IMR-90 (cell line): Measurements from ENCODE around the gene GALK1. TPM values are rescaled to one million over a fixed set of nuclear protein-coding genes. Genes with fewer than 3 reads are reported as not detected.

Experiments used
- ATAC-seq: fragments of 200-7000 bp; cut with Tn5 transposase; 2 replicates; pipeline ENCODE4 v1.9.1; 2020; ENCODE audit warnings: low read depth, mild to moderate bottlenecking, moderate library complexity
- BruUV-seq: library from RNA; stranded (reverse); fragments of 400-500 nt; replicated peaks from 2 replicates; lab custom pipeline; 2021; lab: Mats Ljungman, UMichigan
- CTCF ChIA-PET: fragments of 300-600 bp; formaldehyde crosslinking; extraction: SDS; loops from one replicate; lab custom pipeline; 2021; ENCODE audit warnings: antibody characterized with exemption; lab: Yijun Ruan, JAX
- POLR2A ChIA-PET: fragments of 300-600 bp; sonication (Branson Sonifier 250); formaldehyde crosslinking; loops from one replicate; lab custom pipeline; 2022; ENCODE audit warnings: antibody characterized with exemption; ENCODE audit not compliant: unreplicated experiment; lab: Charles Lee
- DNase-seq: peaks from one replicate; pipeline ENCODE4 v3.0.0; 2013
- H2AFZ ChIP-seq: replicated peaks from 2 replicates; pipeline ENCODE3; 2013; ENCODE audit warnings: low read length, mild to moderate bottlenecking; ENCODE audit not compliant: poor library complexity
- H2AK5ac ChIP-seq: 2 replicates; pipeline ENCODE4 v1.6.1; 2013; ENCODE audit warnings: low read depth, low read length, inconsistent platforms
- H2AK9ac ChIP-seq: replicated peaks from 2 replicates; pipeline ENCODE3; 2013; ENCODE audit warnings: mild to moderate bottlenecking, low read depth, low read length, moderate library complexity; ENCODE audit not compliant: poor library complexity
- H2BK120ac ChIP-seq: 2 replicates; pipeline ENCODE4 v1.6.1; 2013; ENCODE audit warnings: low read depth, low read length, inconsistent platforms
- H2BK15ac ChIP-seq: 3 replicates; pipeline ENCODE4 v1.6.1; 2013; ENCODE audit warnings: low read depth, low read length, inconsistent platforms
- H2BK20ac ChIP-seq: 2 replicates; pipeline ENCODE4 v1.6.1; 2013; ENCODE audit warnings: low read depth, mild to moderate bottlenecking, inconsistent platforms, low read length, moderate library complexity
- H2BK5ac ChIP-seq: 2 replicates; pipeline ENCODE4 v1.6.1; 2013; ENCODE audit warnings: mild to moderate bottlenecking, low read depth, low read length, inconsistent platforms; ENCODE audit not compliant: poor library complexity, severe bottlenecking
- H3K14ac ChIP-seq: replicated peaks from 2 replicates; pipeline ENCODE4 v1.6.1; 2013; ENCODE audit warnings: low read depth, low read length, inconsistent platforms
- H3K18ac ChIP-seq: 2 replicates; pipeline ENCODE4 v1.6.1; 2013; ENCODE audit warnings: low read depth, low read length, control low read depth
- H3K23ac ChIP-seq: 2 replicates; pipeline ENCODE4 v1.6.1; 2013; ENCODE audit warnings: low read depth, low read length, inconsistent platforms
- H3K27ac ChIP-seq: 2 replicates; pipeline ENCODE4 v1.5.1; 2013; ENCODE audit warnings: mild to moderate bottlenecking, control low read depth, low read length; ENCODE audit not compliant: insufficient read depth
- H3K27me3 ChIP-seq: 2 replicates; pipeline ENCODE4 v1.6.1; 2013; ENCODE audit warnings: low read length; ENCODE audit not compliant: control insufficient read depth, insufficient read depth
- H3K36me3 ChIP-seq: 2 replicates; pipeline ENCODE4 v1.6.1; 2013; ENCODE audit warnings: low read length, mixed read lengths; ENCODE audit not compliant: control insufficient read depth, insufficient read depth
- H3K4ac ChIP-seq: 2 replicates; pipeline ENCODE4 v1.6.1; 2013; ENCODE audit warnings: low read depth, low read length, inconsistent platforms
- H3K4me1 ChIP-seq: 2 replicates; pipeline ENCODE4 v1.6.1; 2013; ENCODE audit warnings: low read length, mixed read lengths; ENCODE audit not compliant: control insufficient read depth, insufficient read depth
- H3K4me2 ChIP-seq: 2 replicates; pipeline ENCODE4 v1.6.1; 2013; ENCODE audit warnings: low read depth, mild to moderate bottlenecking, control low read depth, low read length, moderate library complexity
- H3K4me3 ChIP-seq: 2 replicates; pipeline ENCODE4 v1.5.1; 2013; ENCODE audit warnings: low read depth, mild to moderate bottlenecking, control low read depth, low read length, moderate library complexity; ENCODE audit not compliant: insufficient read depth
- H3K56ac ChIP-seq: 2 replicates; pipeline ENCODE4 v1.6.1; 2013; ENCODE audit warnings: low read length, inconsistent platforms; ENCODE audit not compliant: insufficient read depth; ENCODE audit errors: extremely low read depth
- H3K79me1 ChIP-seq, 2 experiments: 2 replicates each; pipeline ENCODE4 v1.6.1; 2013; ENCODE audit warnings: low read length in 2 of 2, inconsistent platforms in 1 of 2, low read depth in 1 of 2
- H3K9ac ChIP-seq: 2 replicates; pipeline ENCODE4 v1.6.1; 2013; ENCODE audit warnings: low read depth, low read length, control low read depth
- H3K9me1 ChIP-seq: 2 replicates; pipeline ENCODE4 v1.6.1; 2013; ENCODE audit warnings: low read length, inconsistent platforms; ENCODE audit not compliant: insufficient read depth
- H3K9me3 ChIP-seq: 2 replicates; pipeline ENCODE4 v1.6.1; 2013; ENCODE audit warnings: low read length; ENCODE audit not compliant: control insufficient read depth, insufficient read depth
- H4K20me1 ChIP-seq: 2 replicates; pipeline ENCODE4 v1.6.1; 2013; ENCODE audit warnings: low read length, inconsistent platforms; ENCODE audit not compliant: insufficient read depth
- H4K5ac ChIP-seq: 2 replicates; pipeline ENCODE4 v1.6.1; 2013; ENCODE audit warnings: mild to moderate bottlenecking, low read depth, low read length, control low read depth
- H4K8ac ChIP-seq, 2 experiments: 2 replicates each; pipeline ENCODE4 v1.6.1; 2013; ENCODE audit warnings: low read depth in 2 of 2, low read length in 2 of 2, control low read depth in 1 of 2, inconsistent platforms in 1 of 2
- H4K91ac ChIP-seq: 2 replicates; pipeline ENCODE4 v1.6.1; 2013; ENCODE audit warnings: low read depth, low read length, inconsistent platforms; ENCODE audit not compliant: insufficient read depth
- BHLHE40 ChIP-seq: fragments of 150-350 bp; IDR thresholded peaks from 2 replicates; pipeline ENCODE4 v1.6.1; 2016; ENCODE audit warnings: mild to moderate bottlenecking, low read depth, low read length
- CEBPB ChIP-seq: IDR thresholded peaks from 2 replicates; pipeline ENCODE4 v1.6.1; 2012; ENCODE audit warnings: low read depth, low read length, improper control_type of control experiment
- CHD1 ChIP-seq: IDR thresholded peaks from 2 replicates; pipeline ENCODE4 v1.6.1; 2012; ENCODE audit warnings: low read depth, low read length, improper control_type of control experiment
- CTCF ChIP-seq: conservative IDR thresholded peaks from 2 replicates; pipeline ENCODE4 v1.5.1; 2012; ENCODE audit warnings: mild to moderate bottlenecking, low read depth, low read length, improper control_type of control experiment
- ELK1 ChIP-seq: fragments of 150-350 bp; IDR thresholded peaks from 2 replicates; pipeline ENCODE4 v1.6.1; 2016; ENCODE audit warnings: low read depth, mild to moderate bottlenecking, low read length, moderate library complexity, borderline replicate concordance
- MAFK ChIP-seq: IDR thresholded peaks from 2 replicates; pipeline ENCODE4 v1.6.1; 2012; ENCODE audit warnings: low read depth, low read length, improper control_type of control experiment
- MAZ ChIP-seq: IDR thresholded peaks from 2 replicates; pipeline ENCODE4 v1.6.1; 2012; ENCODE audit warnings: low read depth, mild to moderate bottlenecking, low read length, improper control_type of control experiment, moderate library complexity, borderline replicate concordance
- MXI1 ChIP-seq: IDR thresholded peaks from 2 replicates; pipeline ENCODE4 v1.6.1; 2012; ENCODE audit warnings: low read depth, mild to moderate bottlenecking, low read length, moderate library complexity, borderline replicate concordance
- NFE2L2 ChIP-seq: fragments of 150-350 bp; IDR thresholded peaks from 2 replicates; pipeline ENCODE4 v1.6.1; 2016; ENCODE audit warnings: low read depth, mild to moderate bottlenecking, low read length
- POLR2A ChIP-seq: IDR thresholded peaks from 2 replicates; pipeline ENCODE4 v1.6.1; 2012; ENCODE audit warnings: mild to moderate bottlenecking, low read depth, low read length
- RAD21 ChIP-seq: IDR thresholded peaks from 2 replicates; pipeline ENCODE4 v1.6.1; 2012; ENCODE audit warnings: low read length, improper control_type of control experiment
- RCOR1 ChIP-seq: IDR thresholded peaks from 2 replicates; pipeline ENCODE4 v1.6.1; 2012; ENCODE audit warnings: mild to moderate bottlenecking, low read length, improper control_type of control experiment; ENCODE audit not compliant: insufficient replicate concordance
- RFX5 ChIP-seq: IDR thresholded peaks from 2 replicates; pipeline ENCODE4 v1.8.0; 2012; ENCODE audit warnings: low read depth, mild to moderate bottlenecking, low read length, moderate library complexity
- SMC3 ChIP-seq: fragments of 150-350 bp; IDR thresholded peaks from 2 replicates; pipeline ENCODE4 v1.6.1; 2016; ENCODE audit warnings: low read depth, mild to moderate bottlenecking, antibody characterized with exemption, low read length, moderate library complexity
- USF2 ChIP-seq: fragments of 150-350 bp; IDR thresholded peaks from 2 replicates; pipeline ENCODE4 v1.6.1; 2017; ENCODE audit warnings: mild to moderate bottlenecking, antibody characterized with exemption, low read length, low read depth
- WGBS, 2 experiments: methylation state at CpG; one replicate each; pipeline versions ENCODE4 v1.1.5 to v1.1.7; 2013; ENCODE audit warnings: missing lambda C conversion rate in 2 of 2; ENCODE audit not compliant: insufficient read length in 1 of 2; ENCODE audit errors: extremely low coverage in 2 of 2; 5-methylcytosine and 5-hydroxymethylcytosine counted together
- dilution Hi-C: fragments of 300-500 bp; cut with HindIII; formaldehyde crosslinking; loops from one replicate; pipeline ENCODE4 v1.14.3; 2018; ENCODE audit warnings: low sequenced_read_pairs; ENCODE audit not compliant: unreplicated experiment
- in situ Hi-C: fragments of 300-500 bp; cut with MboI; formaldehyde crosslinking; loops from 3 replicates; pipeline ENCODE4 v1.14.3; 2019; ENCODE audit warnings: low sequenced_read_pairs, inconsistent platforms, mixed read lengths
- intact Hi-C: fragments of 100-400 bp; cut with micrococcal nuclease; formaldehyde crosslinking; loops from 2 replicates; pipeline ENCODE4 v1.10.0; 2022
- polyA plus RNA-seq, 3 experiments: library from polyadenylated mRNA; depleted of rRNA; stranded (reverse); fragments of >200 nt; gene quantifications; 2 replicates each; pipeline ENCODE4 v1.2.3, GENCODE V29; 2012; ENCODE audit warnings: low replicate concordance in 1 of 3
- total RNA-seq: library from RNA; depleted of rRNA; stranded (reverse); fragments of >200 nt; gene quantifications from 2 replicates; pipeline ENCODE4 v1.2.3, GENCODE V29; 2012

GALK1 gene
- total and polyA plus RNA-seq, 2 of the 4 experiments (the other 2 are of a cell fraction), result 19.9 to 21.9 TPM

- Histone ChIP-seq H4K91ac (no peak overlapping the region), H3K4me3 (no peak overlapping the region), H2BK5ac (no peak overlapping the region), H3K56ac (no peak overlapping the region), H2BK120ac (no peak overlapping the region), H4K8ac (no peak overlapping the region), H2AK5ac (no peak overlapping the region), H2BK20ac (no peak overlapping the region), H3K9ac (no peak overlapping the region), H4K5ac (no peak overlapping the region), H3K18ac (no peak overlapping the region), H3K9me1 (no peaks in the 10 kb centered on the region), H3K4ac (no peak overlapping the region), H2AFZ (no peak overlapping the region), H3K27me3 (peaks cover 18% of the 10 kb centered on the region), H3K27ac (no peak overlapping the region), H2AK9ac (no peak overlapping the region), H3K4me2 (no peak overlapping the region), H3K23ac (no peak overlapping the region), H3K79me1 (no peaks in the 10 kb centered on the region), H2BK15ac (no peak overlapping the region), H3K36me3 (no peaks in the 10 kb centered on the region), H3K14ac (no peak overlapping the region), H3K4me1 (no peaks in the 10 kb centered on the region), H3K9me3 (no peaks in the 10 kb centered on the region), H4K20me1 (no peaks in the 10 kb centered on the region)
- no TSS peak for BruUV-seq
- 86% methylated on average over 14 of the region's 31 CpGs; no CpG with 5 or more reads in 1 of the 2 experiments for WGBS, 2 experiments
- no peak for ATAC-seq
- ChIA-PET CTCF (interaction anchor here (0.9 kb wide), 1 partner anchor 99 kb away, joined by 3 read pairs; the partner anchor contains the start of gene SMIM5), POLR2A (no interaction called here)
- DNase-seq, result no peak
- in situ Hi-C loops, result no loop called here
- dilution Hi-C loops, result no loop called here
- intact Hi-C loops, result no loop called here
- TF ChIP-seq RFX5 (no peak), BHLHE40 (no peak), SMC3 (no peak), MXI1 (no peak), RCOR1 (no peak), ELK1 (no peak), MAZ (no peak), CHD1 (no peak), USF2 (no peak), CTCF (no peak), MAFK (no peak), RAD21 (no peak), POLR2A (no peak), NFE2L2 (no peak), CEBPB (no peak)
Measured at GRCh38 chr17:75731716-75732498, 33.1 kb downstream of the GALK1 start.
